K562 (cell line): ENCODE results near the gene OR13J1. TPM values are rescaled to one million over a fixed set of nuclear protein-coding genes. Genes with fewer than 3 reads are reported as not detected.
A peak's percentile ranks its signal among the peaks of the same experiment; 100 is the strongest.

Source experiments
- ATAC-seq: fragments of 200-7000 bp; cut with Tn5 transposase; 3 replicates; pipeline ENCODE4 v1.9.1; 2020; ENCODE audit warnings: moderate library complexity
- BruUV-seq: library from RNA; stranded (reverse); fragments of 400-500 nt; replicated peaks from 2 replicates; lab custom pipeline; 2021; lab: Mats Ljungman, UMichigan
- CTCF ChIA-PET: fragments of 300-600 bp; formaldehyde crosslinking; extraction: SDS; loops from one replicate; lab custom pipeline; 2021; ENCODE audit warnings: low intra/inter-chr PET ratio; lab: Yijun Ruan, JAX
- POLR2A ChIA-PET: fragments of 300-600, 350-650 bp; sonication (Branson Sonifier 250); formaldehyde crosslinking; extraction: SDS; loops from one replicate; lab custom pipeline; 2021; ENCODE audit warnings: antibody characterized with exemption, inconsistent platforms; lab: Yijun Ruan, JAX
- DNase-seq, 4 experiments: peaks; one replicate each; pipeline versions ENCODE4 v3.0.0 to v3.0.0-alpha.2; 2011 to 2018; ENCODE audit warnings: low spot score in 3 of 4, mixed read lengths in 3 of 4; ENCODE audit errors: extremely low read depth in 1 of 4
- FAIRE-seq: peaks from 2 replicates; lab custom pipeline; 2011; peaks lifted over from hg19 to GRCh38; lab: Jason Lieb, UNC
- H2AFZ ChIP-seq: 2 replicates; pipeline ENCODE4 v1.6.0; 2011; ENCODE audit warnings: low read depth, low read length, control low read depth, inconsistent platforms
- H3K27ac ChIP-seq: fragments of 200-600 bp; 3 replicates; pipeline ENCODE4 v1.8.0; 2011; ENCODE audit warnings: low read depth, mild to moderate bottlenecking, control low read depth, inconsistent platforms, low read length, moderate library complexity, mixed read lengths; ENCODE audit errors: extremely low read depth
- H3K27me3 ChIP-seq, 2 experiments: fragments of 300-600 bp in 1 of 2; 2 replicates in 1 of 2; 3 replicates in 1 of 2; pipeline versions ENCODE4 v1.6.0 to v1.8.0; 2011; ENCODE audit warnings: inconsistent platforms in 2 of 2, low read length in 2 of 2, mild to moderate bottlenecking in 1 of 2, mixed read lengths in 1 of 2, moderate library complexity in 1 of 2; ENCODE audit not compliant: control insufficient read depth in 2 of 2, insufficient read depth in 2 of 2
- H3K36me3 ChIP-seq: fragments of 300-600 bp; 3 replicates; pipeline ENCODE4 v1.8.0; 2011; ENCODE audit warnings: mild to moderate bottlenecking, low read length, inconsistent platforms; ENCODE audit not compliant: control insufficient read depth, insufficient read depth
- H3K4me1 ChIP-seq, 2 experiments: fragments of 200-600 bp in 1 of 2; replicated peaks in 1 of 2; 2 replicates in 1 of 2; 3 replicates in 1 of 2; pipeline versions ENCODE4 v1.5.1 to v1.8.0; 2011; ENCODE audit warnings: inconsistent platforms in 2 of 2, low read length in 2 of 2, mild to moderate bottlenecking in 1 of 2, mixed read lengths in 1 of 2, moderate library complexity in 1 of 2; ENCODE audit not compliant: control insufficient read depth in 2 of 2, insufficient read depth in 2 of 2
- H3K4me2 ChIP-seq: 2 replicates; pipeline ENCODE4 v1.6.1; 2011; ENCODE audit warnings: low read length, control low read depth, inconsistent platforms, mixed read lengths; ENCODE audit not compliant: insufficient read depth
- H3K4me3 ChIP-seq: fragments of 200-600 bp; sonication (generic), shearing (Covaris generic); 2 replicates; pipeline ENCODE4 v1.5.1; 2016; ENCODE audit warnings: control low read depth, inconsistent platforms
- H3K79me2 ChIP-seq: fragments of 200-600 bp; 3 replicates; pipeline ENCODE4 v1.8.0; 2011; ENCODE audit warnings: low read length, inconsistent platforms; ENCODE audit not compliant: control insufficient read depth, insufficient read depth
- H3K9ac ChIP-seq, 2 experiments: 2 replicates each; pipeline versions ENCODE4 v1.6.0 to v1.6.1; 2011; ENCODE audit warnings: low read depth in 2 of 2, low read length in 2 of 2, control low read depth in 1 of 2, inconsistent platforms in 1 of 2, mild to moderate bottlenecking in 1 of 2, mixed read lengths in 1 of 2; ENCODE audit not compliant: insufficient read depth in 1 of 2
- H3K9me1 ChIP-seq: one replicate; pipeline ENCODE4 v1.6.0; 2011; ENCODE audit warnings: inconsistent platforms, mild to moderate bottlenecking, low read length, moderate library complexity; ENCODE audit not compliant: control insufficient read depth, insufficient read depth
- H3K9me3 ChIP-seq: replicated peaks from 2 replicates; pipeline ENCODE4 v1.5.1; 2011; ENCODE audit warnings: low read depth, low read length, inconsistent platforms; ENCODE audit not compliant: control insufficient read depth, insufficient read depth
- H4K20me1 ChIP-seq: replicated peaks from 2 replicates; pipeline ENCODE4 v1.6.1; 2011; ENCODE audit warnings: low read length, inconsistent platforms, mixed read lengths; ENCODE audit not compliant: control insufficient read depth, insufficient read depth
- BHLHE40 ChIP-seq: IDR thresholded peaks from 2 replicates; pipeline ENCODE4 v1.6.1; 2011; ENCODE audit warnings: low read length, improper control_type of control experiment
- RFX5 ChIP-seq: IDR thresholded peaks from 2 replicates; pipeline ENCODE4 v1.6.1; 2011; ENCODE audit warnings: low read depth, mild to moderate bottlenecking, improper control_type of control experiment, low read length
- TAF7 ChIP-seq: fragments of 450-650 bp; IDR thresholded peaks from 2 replicates; pipeline ENCODE4 v1.6.1; 2016; ENCODE audit warnings: missing genetic modification characterization, missing compliant biosample characterization
- ZBTB8A ChIP-seq: fragments of 450-650 bp; IDR thresholded peaks from 2 replicates; pipeline ENCODE4 v1.6.1; 2018; ENCODE audit warnings: mild to moderate bottlenecking, moderate library complexity; ENCODE audit not compliant: partially characterized antibody
- ZNF431 ChIP-seq: sonication (generic); formaldehyde crosslinking; IDR thresholded peaks from 2 replicates; pipeline ENCODE4 v1.8.0; 2022; ENCODE audit warnings: mild to moderate bottlenecking, missing genetic modification reagents
- WGBS: fragments of 100-300 bp; shearing (Covaris generic); methylation state at CpG from one replicate; pipeline ENCODE4 v1.1.6; 2016; ENCODE audit warnings: low coverage, mixed read lengths; ENCODE audit not compliant: insufficient coverage; ENCODE audit errors: missing lambda C conversion rate; 5-methylcytosine and 5-hydroxymethylcytosine counted together
- in situ Hi-C: fragments of 300-500 bp; cut with MboI; formaldehyde crosslinking; loops from 4 replicates; pipeline ENCODE4 v1.15.0; 2018; ENCODE audit warnings: inconsistent platforms, mixed read lengths
- intact Hi-C: fragments of 100-400 bp; cut with micrococcal nuclease; formaldehyde crosslinking; loops from 2 replicates; pipeline ENCODE4 v1.14.2; 2022
- polyA plus RNA-seq, 8 experiments: library from polyadenylated mRNA; depleted of rRNA in 4 of 8; stranded (reverse) in 5 of 8; unstranded in 3 of 8; fragments of >200 nt; fragmentation: Nextera tagmentation in 2 of 8; fragmentation: Illumina TruSeq in 1 of 8; extraction: Ambion mirVana in 2 of 8; extraction: Trizol in 1 of 8; gene quantifications; 2 replicates each; pipeline versions ENCODE4 v1.2.1 to v1.2.3, GENCODE V29; 2011 to 2014; ENCODE audit warnings: inconsistent platforms in 1 of 8, missing spikeins in 1 of 8
- total RNA-seq, 7 experiments: library from RNA; depleted of rRNA in 6 of 7; stranded (reverse); fragments of >200 nt in 6 of 7; fragmentation: Illumina TruSeq in 2 of 7; extraction: Trizol in 2 of 7; gene quantifications; 2 replicates each; pipeline versions ENCODE4 v1.2.1 to v1.2.3, GENCODE V29; 2011 to 2021; ENCODE audit warnings: low replicate concordance in 1 of 7

Gene OR13J1
- total and polyA plus RNA-seq, 9 of the 15 experiments (the other 6 are each of a cell fraction or from before 2014, with no cell fraction given): not detected

GRCh38 chr9:35863583-35863982 is 6.6 kb downstream of the OR13J1 start:
- Histone ChIP-seq H3K9me3 (no peaks in the 10 kb centered on the region), H3K4me3 (no peak overlapping the region), H2AFZ (no peak overlapping the region), H3K27me3 (peaks cover 8 to 58% of the 10 kb centered on the region in 2 experiments; a peak in 4 of 5 replicates), H3K4me2 (no peak overlapping the region), H3K9ac (no peak overlapping the region), H3K36me3 (no peaks in the 10 kb centered on the region), H3K79me2 (no peaks in the 10 kb centered on the region), H3K4me1 (no peaks in the 10 kb centered on the region), H3K27ac (no peak overlapping the region), H3K9me1 (no peaks in the 10 kb centered on the region), H4K20me1 (no peaks in the 10 kb centered on the region)
- no peak for TF ChIP-seq TAF7 (tag)
- peak; percentile 59; the same call in 1 of the 2 replicates for TF ChIP-seq RFX5
- in situ Hi-C loops (no loop called here), intact Hi-C loops (no loop called here)
- FAIRE-seq (no peak), DNase-seq (no peak), ATAC-seq (0 out of 3 replicates have a peak, but pooled peaks have one; percentile 23)
- WGBS: 1% methylated on average over 7 of the region's 8 CpGs
- POLR2A ChIA-PET: no interaction called here
- no TSS peak for BruUV-seq
- CTCF ChIA-PET: no interaction called here

GRCh38 chr9:35862328-35862727 is 7.9 kb downstream of the OR13J1 start:
- Histone ChIP-seq H3K27ac (no peak overlapping the region), H3K4me3 (no peak overlapping the region), H3K9me1 (no peaks in the 10 kb centered on the region), H3K27me3 (peaks cover 9 to 64% of the 10 kb centered on the region in 2 experiments; a peak in 4 of 5 replicates), H3K4me2 (no peak overlapping the region), H3K79me2 (no peaks in the 10 kb centered on the region), H3K9ac (no peak overlapping the region), H2AFZ (no peak overlapping the region), H3K9me3 (no peaks in the 10 kb centered on the region), H4K20me1 (no peaks in the 10 kb centered on the region), H3K4me1 (no peaks in the 10 kb centered on the region), H3K36me3 (no peaks in the 10 kb centered on the region)
- ChIA-PET CTCF (no interaction called here), POLR2A (interaction anchor here (1.1 kb wide), 2 partner anchors 10 to 20 kb away, joined by 3 read pairs; no protein-coding TSS in a partner anchor)
- in situ Hi-C loops: no loop called here
- DNase-seq (no peak), FAIRE-seq (no peak), ATAC-seq (no peak)
- 0% methylated on average over 4 of the region's 4 CpGs for WGBS
- TF ChIP-seq ZNF431 (CRISPR knock-in tag) (no peak), ZBTB8A (no peak), BHLHE40 (no peak)
- intact Hi-C loops: no loop called here
- BruUV-seq: no TSS peak
